GM12874 (cell line): Measurements from ENCODE around the gene PDXK.

Experiments used
- CTCF ChIP-seq: IDR thresholded peaks from 2 replicates; pipeline ENCODE4 v1.5.1; 2011; ENCODE audit warnings: low read depth, mild to moderate bottlenecking, control low read depth, low read length, moderate library complexity; ENCODE audit not compliant: insufficient read depth

The PDXK gene

GRCh38 chr21:43718872-43719747 lies at the start of gene PDXK:
Gene PDXK (plus strand): TSS chr21:43719129. CDS start chr21:43719295, 166 bp downstream.
- peak; percentile 32 for TF ChIP-seq CTCF

- no peak for TF ChIP-seq CTCF
These were observed 48.9 kb upstream of the PDXK start for GRCh38 chr21:43669828-43670605.

- no peak for TF ChIP-seq CTCF
These were observed 43.1 kb upstream of the PDXK start for GRCh38 chr21:43675871-43676270.

GRCh38 chr21:43676391-43676790 lies 42.5 kb upstream of the PDXK start:
- TF ChIP-seq CTCF, result no peak

GRCh38 chr21:43679951-43680350 lies 39.0 kb upstream of the PDXK start:
- TF ChIP-seq CTCF, result no peak

- no peak for TF ChIP-seq CTCF
These were observed 37.3 kb upstream of the PDXK start for GRCh38 chr21:43681650-43682049.

- TF ChIP-seq CTCF, result no peak
These were observed 34.5 kb upstream of the PDXK start for GRCh38 chr21:43684424-43684823.
